KMS-11 (cell line): ENCODE results near the gene LRRK1.

ENCODE experiments used
- H2AFZ ChIP-seq: fragments of 200-600 bp; sonication (generic); 2 replicates; pipeline ENCODE4 v1.6.1; 2016; ENCODE audit warnings: antibody characterized with exemption, mixed run types, low read depth
- H3K27ac ChIP-seq: fragments of 200-600 bp; sonication (generic); 2 replicates; pipeline ENCODE4 v1.6.1; 2016; ENCODE audit warnings: mild to moderate bottlenecking, mixed run types
- H3K27me3 ChIP-seq: fragments of 200-600 bp; sonication (generic); 2 replicates; pipeline ENCODE4 v1.6.1; 2017; ENCODE audit warnings: mild to moderate bottlenecking, low read depth, mixed run types, moderate library complexity; ENCODE audit not compliant: insufficient read depth
- H3K36me3 ChIP-seq: fragments of 200-600 bp; sonication (generic); 2 replicates; pipeline ENCODE4 v1.6.1; 2017; ENCODE audit warnings: mild to moderate bottlenecking, mixed run types; ENCODE audit not compliant: insufficient read depth
- H3K4me1 ChIP-seq: fragments of 200-600 bp; sonication (generic); 2 replicates; pipeline ENCODE4 v1.6.1; 2016; ENCODE audit warnings: mild to moderate bottlenecking, low read depth, mixed run types; ENCODE audit not compliant: poor library complexity, severe bottlenecking
- H3K4me2 ChIP-seq: fragments of 200-600 bp; sonication (generic); 2 replicates; pipeline ENCODE4 v1.7.0; 2016; ENCODE audit warnings: mild to moderate bottlenecking, mixed run types
- H3K4me3 ChIP-seq: fragments of 200-600 bp; sonication (generic); IDR thresholded peaks from 2 replicates; pipeline ENCODE4 v1.6.1; 2017; ENCODE audit warnings: low read depth, low read length, mixed read lengths; ENCODE audit not compliant: insufficient read depth
- H3K79me2 ChIP-seq: fragments of 200-600 bp; sonication (generic); 2 replicates; pipeline ENCODE4 v1.6.1; 2016; ENCODE audit warnings: low read depth, mixed run types; ENCODE audit not compliant: insufficient read depth
- H3K9ac ChIP-seq: fragments of 200-600 bp; sonication (generic); 2 replicates; pipeline ENCODE4 v1.6.1; 2016; ENCODE audit warnings: mild to moderate bottlenecking, mixed run types
- H4K20me1 ChIP-seq: fragments of 200-600 bp; sonication (generic); 2 replicates; pipeline ENCODE4 v1.6.1; 2016; ENCODE audit warnings: mild to moderate bottlenecking, mixed run types; ENCODE audit not compliant: insufficient read depth
- TF ChIP-seq, protein P1 (sequence below): fragments of 200-600 bp; sonication (generic); conservative IDR thresholded peaks from 2 replicates; pipeline ENCODE4 v1.6.1; 2017; ENCODE audit warnings: low read depth, mild to moderate bottlenecking, antibody characterized with exemption, low read length, moderate library complexity, mixed read lengths

The LRRK1 gene

DNA sequence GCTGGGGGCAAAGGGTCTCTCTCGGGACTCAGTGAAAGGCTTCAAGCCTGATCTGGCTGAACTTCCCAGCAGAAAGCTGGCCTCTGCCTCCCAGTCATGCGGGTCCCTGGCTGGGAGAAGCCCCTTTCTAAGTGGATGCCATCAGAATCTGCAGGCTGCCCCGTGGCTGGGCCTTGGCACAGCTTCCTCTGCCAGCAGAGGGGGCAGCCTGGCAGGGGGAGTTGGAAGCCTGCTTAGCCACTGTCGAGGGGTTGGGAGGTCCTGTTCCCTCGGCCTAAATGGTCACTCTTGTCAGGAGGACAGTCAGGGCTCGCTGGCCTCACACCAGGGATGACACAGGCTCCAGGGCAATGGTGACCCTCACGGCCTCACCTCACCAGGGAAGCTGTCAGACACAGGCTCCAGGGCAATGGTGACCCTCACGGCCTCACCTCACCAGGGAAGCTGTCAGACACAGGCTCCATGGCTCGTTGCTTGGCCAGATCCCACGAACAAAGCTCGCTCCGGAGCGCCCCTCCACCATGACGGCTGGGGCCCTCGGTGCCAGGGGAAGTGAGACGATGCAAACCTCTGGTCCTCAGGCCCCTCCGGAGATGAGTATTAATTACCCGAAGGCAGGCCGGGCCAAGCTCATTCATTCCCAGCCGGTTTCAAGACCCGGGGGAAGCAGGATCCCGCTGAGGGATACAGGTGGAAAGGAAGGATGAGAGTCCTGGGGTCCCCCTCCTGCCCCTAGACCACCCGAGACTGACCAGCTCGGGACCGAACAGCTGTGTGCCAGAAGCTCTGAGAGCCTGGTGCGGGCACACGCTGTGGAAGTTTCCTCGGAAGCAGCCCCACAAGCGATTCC, 181.7 kb downstream of the LRRK1 start:
- TF ChIP-seq, protein P1, sequence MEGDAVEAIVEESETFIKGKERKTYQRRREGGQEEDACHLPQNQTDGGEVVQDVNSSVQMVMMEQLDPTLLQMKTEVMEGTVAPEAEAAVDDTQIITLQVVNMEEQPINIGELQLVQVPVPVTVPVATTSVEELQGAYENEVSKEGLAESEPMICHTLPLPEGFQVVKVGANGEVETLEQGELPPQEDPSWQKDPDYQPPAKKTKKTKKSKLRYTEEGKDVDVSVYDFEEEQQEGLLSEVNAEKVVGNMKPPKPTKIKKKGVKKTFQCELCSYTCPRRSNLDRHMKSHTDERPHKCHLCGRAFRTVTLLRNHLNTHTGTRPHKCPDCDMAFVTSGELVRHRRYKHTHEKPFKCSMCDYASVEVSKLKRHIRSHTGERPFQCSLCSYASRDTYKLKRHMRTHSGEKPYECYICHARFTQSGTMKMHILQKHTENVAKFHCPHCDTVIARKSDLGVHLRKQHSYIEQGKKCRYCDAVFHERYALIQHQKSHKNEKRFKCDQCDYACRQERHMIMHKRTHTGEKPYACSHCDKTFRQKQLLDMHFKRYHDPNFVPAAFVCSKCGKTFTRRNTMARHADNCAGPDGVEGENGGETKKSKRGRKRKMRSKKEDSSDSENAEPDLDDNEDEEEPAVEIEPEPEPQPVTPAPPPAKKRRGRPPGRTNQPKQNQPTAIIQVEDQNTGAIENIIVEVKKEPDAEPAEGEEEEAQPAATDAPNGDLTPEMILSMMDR: no peak
- Histone ChIP-seq H2AFZ (no peak overlapping the region), H3K27me3 (no peaks in the 10 kb centered on the region), H4K20me1 (no peaks in the 10 kb centered on the region), H3K4me2 (no peak overlapping the region), H3K79me2 (no peaks in the 10 kb centered on the region), H3K9ac (no peak overlapping the region), H3K4me1 (no peaks in the 10 kb centered on the region), H3K27ac (no peak overlapping the region), H3K36me3 (no peaks in the 10 kb centered on the region), H3K4me3 (no peak overlapping the region)

DNA sequence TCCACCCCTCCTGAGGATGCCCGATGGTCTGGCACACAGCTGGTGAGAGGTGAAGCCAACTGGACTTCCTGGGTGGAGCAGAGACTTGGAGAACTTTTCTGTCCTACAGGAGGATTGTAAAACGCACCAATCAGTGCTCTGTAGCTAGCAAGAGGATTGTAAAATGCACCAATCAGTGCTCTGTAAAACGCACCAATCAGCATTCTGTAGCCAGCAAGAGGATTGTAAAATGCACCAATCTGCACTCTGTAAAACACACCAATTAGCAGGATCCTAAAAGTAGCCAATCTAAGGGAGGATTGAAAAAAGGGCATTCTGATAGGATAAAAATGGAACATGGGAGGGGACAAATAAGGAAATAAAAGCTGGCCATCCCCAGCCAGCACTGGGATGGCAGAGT, 182.5 kb downstream of the LRRK1 start:
- H3K27ac ChIP-seq: no peak overlapping the region
- no peaks in the 10 kb centered on the region for H3K79me2 ChIP-seq
- no peaks in the 10 kb centered on the region for H3K36me3 ChIP-seq
- H3K4me1 ChIP-seq: no peaks in the 10 kb centered on the region
- no peak overlapping the region for H2AFZ ChIP-seq
- H3K27me3 ChIP-seq: no peaks in the 10 kb centered on the region
- no peak overlapping the region for H3K9ac ChIP-seq
- H4K20me1 ChIP-seq: no peaks in the 10 kb centered on the region
- H3K4me3 ChIP-seq: no peak overlapping the region
- TF ChIP-seq, protein P1: no peak
- H3K4me2 ChIP-seq: no peak overlapping the region

DNA sequence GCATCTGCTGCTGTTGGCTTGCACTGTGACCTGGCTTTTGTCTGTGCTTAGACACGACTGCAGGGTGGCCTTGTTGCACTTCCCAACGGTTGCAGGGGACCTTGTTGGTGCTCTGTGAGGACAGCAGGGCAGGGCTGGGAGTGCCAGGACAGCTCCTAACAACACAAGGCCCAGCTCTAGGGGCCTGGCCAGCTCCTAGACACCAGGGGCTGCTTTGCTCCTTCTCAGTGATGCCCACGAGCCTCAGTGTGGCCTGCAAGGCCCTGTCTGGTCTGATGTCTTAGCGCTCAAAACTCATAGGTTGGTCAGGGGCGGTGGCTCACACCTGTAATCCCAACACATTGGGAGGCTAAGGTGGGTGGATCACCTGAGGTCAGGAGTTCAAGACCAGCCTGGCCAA, 183.6 kb downstream of the LRRK1 start:
- TF ChIP-seq, protein P1: no peak
- Histone ChIP-seq H3K4me2 (no peak overlapping the region), H3K79me2 (no peaks in the 10 kb centered on the region), H3K27ac (no peak overlapping the region), H4K20me1 (no peaks in the 10 kb centered on the region), H3K9ac (no peak overlapping the region), H2AFZ (no peak overlapping the region), H3K36me3 (no peaks in the 10 kb centered on the region), H3K4me1 (no peaks in the 10 kb centered on the region), H3K4me3 (no peak overlapping the region), H3K27me3 (no peaks in the 10 kb centered on the region)

DNA sequence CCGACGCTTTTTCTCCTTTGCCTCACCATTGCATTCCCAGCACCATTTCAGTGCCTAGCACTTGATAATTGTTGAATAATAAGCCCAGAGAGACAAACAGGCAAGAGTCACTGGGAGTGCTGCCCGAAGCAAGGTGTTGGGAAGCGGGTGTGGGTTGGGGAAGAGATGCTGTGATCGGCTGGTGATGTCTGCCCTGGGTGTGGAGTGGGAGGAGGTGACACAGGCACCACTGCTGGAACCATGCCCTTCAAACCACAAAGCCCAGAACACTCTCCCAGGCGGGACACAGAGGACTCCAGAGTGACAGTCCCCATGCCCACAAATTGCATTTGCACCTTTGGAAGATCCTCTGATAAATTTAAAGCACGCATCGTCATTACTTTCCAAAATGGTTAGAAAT, 184.4 kb downstream of the LRRK1 start:
- Histone ChIP-seq H3K27me3 (no peaks in the 10 kb centered on the region), H3K9ac (no peak overlapping the region), H3K36me3 (no peaks in the 10 kb centered on the region), H3K4me1 (no peaks in the 10 kb centered on the region), H2AFZ (no peak overlapping the region), H3K79me2 (no peaks in the 10 kb centered on the region), H3K4me3 (no peak overlapping the region), H3K27ac (no peak overlapping the region), H4K20me1 (no peaks in the 10 kb centered on the region), H3K4me2 (no peak overlapping the region)
- TF ChIP-seq, protein P1: no peak
